Panc1 (cell line): ENCODE data around the gene PLD1. TPM values are rescaled to one million over a fixed set of nuclear protein-coding genes. Genes with fewer than 3 reads are reported as not detected.

ENCODE experiments used
- ATAC-seq: fragments of 200-7000 bp; cut with Tn5 transposase; 2 replicates; pipeline ENCODE4 v1.9.1; 2020; ENCODE audit warnings: mild to moderate bottlenecking, moderate library complexity
- BruUV-seq: library from RNA; stranded (reverse); fragments of 400-500 nt; replicated peaks from 2 replicates; lab custom pipeline; 2021; lab: Mats Ljungman, UMichigan
- CTCF ChIA-PET: fragments of 300-600 bp; sonication (Branson Sonifier 250); formaldehyde crosslinking; loops from one replicate; lab custom pipeline; 2022; ENCODE audit warnings: antibody characterized with exemption; lab: Charles Lee
- POLR2A ChIA-PET: fragments of 300-600 bp; sonication (Branson Sonifier 250); formaldehyde crosslinking; loops from one replicate; lab custom pipeline; 2022; ENCODE audit warnings: antibody characterized with exemption; lab: Charles Lee
- DNase-seq: peaks from one replicate; pipeline ENCODE4 v3.0.0-alpha.2; 2010; ENCODE audit warnings: low read depth, low spot score
- H3K27ac ChIP-seq: 2 replicates; pipeline ENCODE4 v1.5.1; 2011; ENCODE audit warnings: mild to moderate bottlenecking, low read length, inconsistent platforms
- H3K27me3 ChIP-seq: fragments of 200-500 bp; sonication (Bioruptor generic); 2 replicates; pipeline ENCODE4 v1.6.0; 2014; ENCODE audit warnings: low read length, inconsistent platforms; ENCODE audit not compliant: control insufficient read depth, insufficient read depth
- H3K36me3 ChIP-seq: fragments of 200-500 bp; sonication (Bioruptor generic); 2 replicates; pipeline ENCODE4 v1.5.1; 2014; ENCODE audit warnings: inconsistent platforms, mild to moderate bottlenecking, low read length, moderate library complexity; ENCODE audit not compliant: control insufficient read depth, insufficient read depth
- H3K4me1 ChIP-seq: 2 replicates; pipeline ENCODE4 v1.5.1; 2011; ENCODE audit warnings: inconsistent platforms, mild to moderate bottlenecking, low read length, moderate library complexity; ENCODE audit not compliant: control insufficient read depth, insufficient read depth
- H3K4me3 ChIP-seq, 2 experiments: 2 replicates each; pipeline ENCODE4 v1.5.1; 2011 to 2012; ENCODE audit warnings: low read depth in 2 of 2, low read length in 2 of 2, mild to moderate bottlenecking in 2 of 2, inconsistent platforms in 1 of 2, moderate library complexity in 1 of 2
- H3K9me3 ChIP-seq: fragments of 200-500 bp; sonication (Bioruptor generic); 2 replicates; pipeline ENCODE4 v1.5.1; 2014; ENCODE audit warnings: low read depth, mild to moderate bottlenecking, inconsistent platforms, low read length, moderate library complexity; ENCODE audit not compliant: control insufficient read depth, insufficient read depth
- POLR2AphosphoS5 ChIP-seq: IDR thresholded peaks from 2 replicates; pipeline ENCODE4 v1.6.1; 2012; ENCODE audit warnings: mild to moderate bottlenecking, low read depth, low read length, moderate library complexity
- SIN3A ChIP-seq: IDR thresholded peaks from 2 replicates; pipeline ENCODE4 v1.6.1; 2012; ENCODE audit warnings: low read depth, mild to moderate bottlenecking, low read length, moderate library complexity, borderline replicate concordance; ENCODE audit not compliant: insufficient read depth
- TCF7L2 ChIP-seq: IDR thresholded peaks from 2 replicates; pipeline ENCODE4 v1.6.1; 2011; ENCODE audit warnings: mild to moderate bottlenecking, low read depth, low read length, inconsistent platforms
- in situ Hi-C: cut with HindIII; loops from 2 replicates; pipeline ENCODE4 v1.10.0; 2016; ENCODE audit warnings: low sequenced_read_pairs, low pct_unique_long_range_greater_than_20kb
- intact Hi-C: fragments of 100-400 bp; cut with micrococcal nuclease; formaldehyde crosslinking; loops from one replicate; pipeline ENCODE4 v1.10.0; 2022; ENCODE audit not compliant: unreplicated experiment
- total RNA-seq: library from RNA; stranded (reverse); gene quantifications from one replicate; pipeline ENCODE4 v1.2.1, GENCODE V29; 2021; ENCODE audit not compliant: unreplicated experiment
- TF ChIP-seq, protein P1 (sequence below): fragments of 450-650 bp; IDR thresholded peaks from 2 replicates; pipeline ENCODE4 v1.5.1; 2017; ENCODE audit warnings: mild to moderate bottlenecking
- TF ChIP-seq, protein P2 (sequence below), 2 experiments: IDR thresholded peaks; 2 replicates each; pipeline ENCODE4 v1.6.1; 2011 to 2012; ENCODE audit warnings: low read depth in 2 of 2, control low read depth in 1 of 2, low read length in 1 of 2, mild to moderate bottlenecking in 1 of 2, moderate library complexity in 1 of 2; ENCODE audit not compliant: insufficient read depth in 1 of 2

PLD1 gene
- total RNA-seq, 1 experiment from 2014 or later: 20.6 TPM

DNA sequence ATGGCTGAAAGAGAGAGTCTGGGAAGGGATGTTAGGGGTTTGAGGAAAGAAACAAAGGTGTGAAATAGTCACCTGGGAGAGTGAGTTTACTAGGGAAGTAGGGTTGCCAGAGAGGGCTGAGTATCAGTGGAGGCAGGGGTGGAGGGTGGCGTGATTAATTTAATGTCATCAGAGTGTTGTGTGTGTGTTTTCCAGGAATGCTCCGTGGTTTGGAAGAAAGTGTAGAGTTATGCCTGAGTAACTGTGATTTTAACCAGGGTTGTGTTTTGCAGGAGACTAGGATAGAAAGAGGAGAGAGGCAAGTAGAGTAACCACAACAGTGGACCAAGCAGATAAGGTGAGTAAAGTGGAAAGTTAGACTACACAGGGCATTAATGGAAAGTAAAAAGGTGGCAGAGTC, 27.2 kb downstream of the PLD1 start:
- CTCF ChIA-PET: no interaction called here
- TF ChIP-seq, protein P1, sequence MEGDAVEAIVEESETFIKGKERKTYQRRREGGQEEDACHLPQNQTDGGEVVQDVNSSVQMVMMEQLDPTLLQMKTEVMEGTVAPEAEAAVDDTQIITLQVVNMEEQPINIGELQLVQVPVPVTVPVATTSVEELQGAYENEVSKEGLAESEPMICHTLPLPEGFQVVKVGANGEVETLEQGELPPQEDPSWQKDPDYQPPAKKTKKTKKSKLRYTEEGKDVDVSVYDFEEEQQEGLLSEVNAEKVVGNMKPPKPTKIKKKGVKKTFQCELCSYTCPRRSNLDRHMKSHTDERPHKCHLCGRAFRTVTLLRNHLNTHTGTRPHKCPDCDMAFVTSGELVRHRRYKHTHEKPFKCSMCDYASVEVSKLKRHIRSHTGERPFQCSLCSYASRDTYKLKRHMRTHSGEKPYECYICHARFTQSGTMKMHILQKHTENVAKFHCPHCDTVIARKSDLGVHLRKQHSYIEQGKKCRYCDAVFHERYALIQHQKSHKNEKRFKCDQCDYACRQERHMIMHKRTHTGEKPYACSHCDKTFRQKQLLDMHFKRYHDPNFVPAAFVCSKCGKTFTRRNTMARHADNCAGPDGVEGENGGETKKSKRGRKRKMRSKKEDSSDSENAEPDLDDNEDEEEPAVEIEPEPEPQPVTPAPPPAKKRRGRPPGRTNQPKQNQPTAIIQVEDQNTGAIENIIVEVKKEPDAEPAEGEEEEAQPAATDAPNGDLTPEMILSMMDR: no peak
- POLR2A ChIA-PET: no interaction called here
- BruUV-seq: no TSS peak
- Histone ChIP-seq H3K4me3 (no peak overlapping the region), H3K36me3 (no peaks in the 10 kb centered on the region), H3K27me3 (no peaks in the 10 kb centered on the region), H3K9me3 (no peaks in the 10 kb centered on the region), H3K27ac (peak overlapping the region; percentile 30; the same call in 1 of the 2 replicates), H3K4me1 (peaks cover 56% of the 10 kb centered on the region)
- DNase-seq: no peak
- intact Hi-C loops: no loop called here
- ATAC-seq: peak; percentile 42
- in situ Hi-C loops: no loop called here

DNA sequence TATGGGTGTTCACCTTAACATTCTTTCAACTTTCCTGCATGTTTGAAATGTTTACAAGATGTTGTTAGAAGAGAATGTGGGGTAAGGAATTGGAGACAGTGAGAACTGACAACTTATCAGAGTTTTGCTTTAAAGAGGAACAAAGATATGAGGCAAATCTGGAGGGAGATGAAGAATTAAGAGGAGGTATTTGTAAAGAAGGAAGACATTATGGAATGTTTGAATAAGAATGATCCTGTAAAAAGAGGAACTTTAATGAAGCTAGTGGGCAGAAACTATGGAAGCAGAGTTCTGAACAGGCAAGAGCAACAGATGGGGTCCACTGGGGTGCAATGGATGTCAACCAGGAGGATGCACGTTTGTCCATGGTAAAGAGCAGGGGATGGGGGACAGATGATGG, 27.7 kb downstream of the PLD1 start:
- no TSS peak for BruUV-seq
- intact Hi-C loops (no loop called here), in situ Hi-C loops (no loop called here)
- TF ChIP-seq SIN3A: no peak
- POLR2A ChIA-PET: no interaction called here
- DNase-seq (no peak), ATAC-seq (no peak)
- no peaks in the 10 kb centered on the region for H3K36me3 ChIP-seq
- no peak overlapping the region for H3K4me3 ChIP-seq
- no peaks in the 10 kb centered on the region for H3K27me3 ChIP-seq
- H3K4me1 ChIP-seq: peaks cover 54% of the 10 kb centered on the region
- 0 out of 2 replicates have a peak overlapping the region, but pooled peaks have one; percentile 66 for H3K27ac ChIP-seq
- H3K9me3 ChIP-seq: no peaks in the 10 kb centered on the region
- CTCF ChIA-PET: no interaction called here

DNA sequence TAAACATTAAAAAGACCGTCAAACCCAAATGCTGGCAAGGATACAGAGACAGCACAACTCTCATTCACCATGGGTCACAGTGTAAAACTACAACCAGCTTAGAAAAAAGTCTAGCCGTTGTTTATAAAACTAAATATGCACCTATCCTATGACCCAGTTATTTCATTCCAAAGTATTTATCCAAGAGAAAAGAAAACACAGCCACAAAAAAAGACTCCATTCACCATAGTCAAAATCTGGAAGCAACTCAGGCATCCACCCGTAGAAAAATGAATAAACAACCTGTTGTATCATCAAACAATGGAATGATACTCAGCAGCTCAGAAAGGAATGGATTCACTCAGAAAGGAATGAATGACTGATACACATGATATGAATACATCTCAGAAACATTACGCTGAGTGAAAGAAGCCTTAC, 28.6 kb downstream of the PLD1 start:
- H3K4me3 ChIP-seq: no peak overlapping the region
- ATAC-seq: peak; percentile 70
- no TSS peak for BruUV-seq
- intact Hi-C loops (no loop called here), in situ Hi-C loops (no loop called here)
- CTCF ChIA-PET: interaction anchor here (1.2 kb wide), 1 partner anchor 9 kb away, joined by 4 read pairs; no protein-coding TSS in a partner anchor
- no peaks in the 10 kb centered on the region for H3K27me3 ChIP-seq
- DNase-seq: peak; percentile 53
- H3K9me3 ChIP-seq: no peaks in the 10 kb centered on the region
- H3K27ac ChIP-seq: peak overlapping the region; percentile 66
- TF ChIP-seq, protein P2, sequence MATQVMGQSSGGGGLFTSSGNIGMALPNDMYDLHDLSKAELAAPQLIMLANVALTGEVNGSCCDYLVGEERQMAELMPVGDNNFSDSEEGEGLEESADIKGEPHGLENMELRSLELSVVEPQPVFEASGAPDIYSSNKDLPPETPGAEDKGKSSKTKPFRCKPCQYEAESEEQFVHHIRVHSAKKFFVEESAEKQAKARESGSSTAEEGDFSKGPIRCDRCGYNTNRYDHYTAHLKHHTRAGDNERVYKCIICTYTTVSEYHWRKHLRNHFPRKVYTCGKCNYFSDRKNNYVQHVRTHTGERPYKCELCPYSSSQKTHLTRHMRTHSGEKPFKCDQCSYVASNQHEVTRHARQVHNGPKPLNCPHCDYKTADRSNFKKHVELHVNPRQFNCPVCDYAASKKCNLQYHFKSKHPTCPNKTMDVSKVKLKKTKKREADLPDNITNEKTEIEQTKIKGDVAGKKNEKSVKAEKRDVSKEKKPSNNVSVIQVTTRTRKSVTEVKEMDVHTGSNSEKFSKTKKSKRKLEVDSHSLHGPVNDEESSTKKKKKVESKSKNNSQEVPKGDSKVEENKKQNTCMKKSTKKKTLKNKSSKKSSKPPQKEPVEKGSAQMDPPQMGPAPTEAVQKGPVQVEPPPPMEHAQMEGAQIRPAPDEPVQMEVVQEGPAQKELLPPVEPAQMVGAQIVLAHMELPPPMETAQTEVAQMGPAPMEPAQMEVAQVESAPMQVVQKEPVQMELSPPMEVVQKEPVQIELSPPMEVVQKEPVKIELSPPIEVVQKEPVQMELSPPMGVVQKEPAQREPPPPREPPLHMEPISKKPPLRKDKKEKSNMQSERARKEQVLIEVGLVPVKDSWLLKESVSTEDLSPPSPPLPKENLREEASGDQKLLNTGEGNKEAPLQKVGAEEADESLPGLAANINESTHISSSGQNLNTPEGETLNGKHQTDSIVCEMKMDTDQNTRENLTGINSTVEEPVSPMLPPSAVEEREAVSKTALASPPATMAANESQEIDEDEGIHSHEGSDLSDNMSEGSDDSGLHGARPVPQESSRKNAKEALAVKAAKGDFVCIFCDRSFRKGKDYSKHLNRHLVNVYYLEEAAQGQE (IDR thresholded peaks at IDR 0.05; ENCODE audit: insufficient read depth in 1 of 2, low read depth in 2 of 2, low read length in 1 of 2): no peak
- TF ChIP-seq SIN3A (no peak), POLR2AphosphoS5 (no peak; the same call in 1 of the 2 replicates), TCF7L2 (no peak)
- TF ChIP-seq, protein P1: no peak
- H3K36me3 ChIP-seq: no peaks in the 10 kb centered on the region
- H3K4me1 ChIP-seq: peaks cover 60% of the 10 kb centered on the region
- POLR2A ChIA-PET: no interaction called here
